ENCODE data around the gene KDM4B. TPM values are rescaled to one million over a fixed set of nuclear protein-coding genes. Genes with fewer than 3 reads are reported as not detected.

Gene KDM4B
- total and polyA plus RNA-seq, 10 of the 15 experiments (the other 5 are each of a cell fraction or from before 2014, with no cell fraction given) = 0.47 to 49.6 (median 16.2) TPM

GRCh38 chr19:5052515-5052914 is 83.6 kb downstream of the KDM4B start:
- ChIA-PET CTCF (interaction anchor here (1.0 to 1.4 kb wide), 4 partner anchors 75 to 121 kb away, joined by 3 read pairs; no protein-coding TSS in a partner anchor), RAD21 (ENCODE audit: unreplicated experiment) (no interaction called here), POLR2A (no interaction called here), SMC1A (ENCODE audit: uncharacterized antibody, unreplicated experiment) (interaction anchor here (1.0 kb wide), 1 partner anchor 201 kb away, joined by 3 read pairs; no protein-coding TSS in a partner anchor)
- 84% methylated on average over 11 of the region's 13 CpGs for WGBS (ENCODE audit: insufficient coverage, insufficient replicate concordance, low lambda C conversion rate, missing lambda C conversion rate)
- no peaks in the 10 kb centered on the region for H4K20me1 ChIP-seq (ENCODE audit: control insufficient read depth, insufficient read depth)
- no TSS peak for BruUV-seq (replicated peaks)
- no peak overlapping the region for H3K4me3 ChIP-seq
- H3K79me2 ChIP-seq (ENCODE audit: control insufficient read depth, insufficient read depth, low read length) = no peaks in the 10 kb centered on the region
- in situ Hi-C loops (cut with MboI) (loop anchor here (5.0 kb wide), 1 partner anchor 110 kb away; no protein-coding TSS in a partner anchor), intact Hi-C loops (cut with micrococcal nuclease; ENCODE audit: unreplicated experiment) (no loop called here)
- H2AFZ ChIP-seq (ENCODE audit: control insufficient read depth, low read depth, low read length) = no peak overlapping the region
- H3K4me2 ChIP-seq (ENCODE audit: control insufficient read depth, insufficient read depth) = no peak overlapping the region
- no peaks in the 10 kb centered on the region; the same call in 2 of the 3 replicates for H3K9me3 ChIP-seq (replicated peaks; ENCODE audit: control insufficient read depth, insufficient read depth, low read length)
- FAIRE-seq (no peak), ATAC-seq (no peak), DNase-seq (ENCODE audit: low read depth, low spot score) (no peak)
- H3K27ac ChIP-seq (ENCODE audit: control insufficient read depth, insufficient read depth) = no peak overlapping the region
- TF ChIP-seq, protein P1, sequence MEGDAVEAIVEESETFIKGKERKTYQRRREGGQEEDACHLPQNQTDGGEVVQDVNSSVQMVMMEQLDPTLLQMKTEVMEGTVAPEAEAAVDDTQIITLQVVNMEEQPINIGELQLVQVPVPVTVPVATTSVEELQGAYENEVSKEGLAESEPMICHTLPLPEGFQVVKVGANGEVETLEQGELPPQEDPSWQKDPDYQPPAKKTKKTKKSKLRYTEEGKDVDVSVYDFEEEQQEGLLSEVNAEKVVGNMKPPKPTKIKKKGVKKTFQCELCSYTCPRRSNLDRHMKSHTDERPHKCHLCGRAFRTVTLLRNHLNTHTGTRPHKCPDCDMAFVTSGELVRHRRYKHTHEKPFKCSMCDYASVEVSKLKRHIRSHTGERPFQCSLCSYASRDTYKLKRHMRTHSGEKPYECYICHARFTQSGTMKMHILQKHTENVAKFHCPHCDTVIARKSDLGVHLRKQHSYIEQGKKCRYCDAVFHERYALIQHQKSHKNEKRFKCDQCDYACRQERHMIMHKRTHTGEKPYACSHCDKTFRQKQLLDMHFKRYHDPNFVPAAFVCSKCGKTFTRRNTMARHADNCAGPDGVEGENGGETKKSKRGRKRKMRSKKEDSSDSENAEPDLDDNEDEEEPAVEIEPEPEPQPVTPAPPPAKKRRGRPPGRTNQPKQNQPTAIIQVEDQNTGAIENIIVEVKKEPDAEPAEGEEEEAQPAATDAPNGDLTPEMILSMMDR (IDR thresholded peaks at IDR 0.05 in 2 of 3, conservative IDR thresholded peaks at IDR 0.05 in 1 of 3; ENCODE audit: control insufficient read depth in 2 of 3, extremely low read depth in 1 of 3, insufficient read depth in 1 of 3, low read depth in 3 of 3, low read length in 3 of 3) = peak in 1 of 3 experiments; percentile 24; a peak in 1 of 6 replicates
- no peak for TF ChIP-seq RFX5 (IDR thresholded peaks at IDR 0.05; ENCODE audit: low read depth, low read length)
- H3K36me3 ChIP-seq (ENCODE audit: control insufficient read depth in 2 of 2, insufficient read depth in 2 of 2, low read length in 1 of 2) = peaks cover 6 to 7% of the 10 kb centered on the region in 2 experiments; a peak in 3 of 4 replicates
- H3K4me1 ChIP-seq (ENCODE audit: control insufficient read depth, insufficient read depth, low read length) = no peaks in the 10 kb centered on the region
- no peak overlapping the region for H3K9ac ChIP-seq (ENCODE audit: control insufficient read depth, insufficient read depth, low read length)
- H3K27me3 ChIP-seq (replicated peaks in 1 of 2; ENCODE audit: control insufficient read depth in 2 of 2, insufficient read depth in 2 of 2, low read length in 1 of 2) = no peaks in the 10 kb centered on the region

GRCh38 chr19:5052945-5053485 is 84.1 kb downstream of the KDM4B start:
- in situ Hi-C loops (cut with MboI) = loop anchor here (5.0 kb wide), 1 partner anchor 109 kb away; no protein-coding TSS in a partner anchor
- TF ChIP-seq IRF3 (IDR thresholded peaks at IDR 0.05) (no peak), NFYA (IDR thresholded peaks at IDR 0.05; ENCODE audit: borderline replicate concordance, low read depth, low read length) (no peak), SMARCA5 (IDR thresholded peaks at IDR 0.05) (no peak), BACH1 (IDR thresholded peaks at IDR 0.05; ENCODE audit: borderline replicate concordance) (no peak), SIX5 (IDR thresholded peaks at IDR 0.05; ENCODE audit: low read depth, low read length, severe bottlenecking) (no peak), SPI1 (IDR thresholded peaks at IDR 0.05; ENCODE audit: borderline replicate concordance, insufficient read depth, low read depth, low read length) (no peak), NR2C1 (IDR thresholded peaks at IDR 0.05) (no peak), ZNF622 (IDR thresholded peaks at IDR 0.05) (no peak), ESRRA (IDR thresholded peaks at IDR 0.05; ENCODE audit: low read length) (no peak), NFYB (IDR thresholded peaks at IDR 0.05; ENCODE audit: insufficient read depth, low read depth, low read length) (no peak), MTA3 (IDR thresholded peaks at IDR 0.05; ENCODE audit: borderline replicate concordance, low read length) (no peak), EGR1 (IDR thresholded peaks at IDR 0.05; ENCODE audit: borderline replicate concordance in 1 of 2, low read depth in 2 of 2, low read length in 2 of 2) (no peak), RAD21 (IDR thresholded peaks at IDR 0.05; ENCODE audit: insufficient read depth, low read depth, low read length) (no peak)

More at GRCh38 chr19:5052945-5053485, 84.1 kb downstream of the KDM4B start:
- no TSS peak for BruUV-seq (replicated peaks)
- no peaks in the 10 kb centered on the region for H3K79me2 ChIP-seq (ENCODE audit: control insufficient read depth, insufficient read depth, low read length)
- H3K4me2 ChIP-seq (ENCODE audit: control insufficient read depth, insufficient read depth) = no peak overlapping the region
- WGBS (ENCODE audit: insufficient coverage, insufficient replicate concordance, low lambda C conversion rate, missing lambda C conversion rate) = 91% methylated on average over 16 of the region's 16 CpGs
- ChIA-PET CTCF (interaction anchor here (1.0 to 1.4 kb wide), 3 partner anchors 74 to 122 kb away, joined by 3 read pairs; no protein-coding TSS in a partner anchor), POLR2A (no interaction called here), RAD21 (ENCODE audit: unreplicated experiment) (no interaction called here), SMC1A (ENCODE audit: uncharacterized antibody, unreplicated experiment) (no interaction called here)
- ATAC-seq (no peak), FAIRE-seq (no peak), DNase-seq (ENCODE audit: low read depth, low spot score) (no peak)
- H2AFZ ChIP-seq (ENCODE audit: control insufficient read depth, low read depth, low read length) = no peak overlapping the region
- H3K4me1 ChIP-seq (ENCODE audit: control insufficient read depth, insufficient read depth, low read length) = no peaks in the 10 kb centered on the region
- no peaks in the 10 kb centered on the region for H4K20me1 ChIP-seq (ENCODE audit: control insufficient read depth, insufficient read depth)
- no peak overlapping the region for H3K9ac ChIP-seq (ENCODE audit: control insufficient read depth, insufficient read depth, low read length)
- peaks cover 3 to 6% of the 10 kb centered on the region in 2 experiments; a peak in 3 of 4 replicates for H3K36me3 ChIP-seq (ENCODE audit: control insufficient read depth in 2 of 2, insufficient read depth in 2 of 2, low read length in 1 of 2)
- no peak overlapping the region for H3K4me3 ChIP-seq
- intact Hi-C loops (cut with micrococcal nuclease; ENCODE audit: unreplicated experiment) = no loop called here
- no peaks in the 10 kb centered on the region for H3K27me3 ChIP-seq (replicated peaks in 1 of 2; ENCODE audit: control insufficient read depth in 2 of 2, insufficient read depth in 2 of 2, low read length in 1 of 2)
- H3K9me3 ChIP-seq (replicated peaks; ENCODE audit: control insufficient read depth, insufficient read depth, low read length) = no peaks in the 10 kb centered on the region; the same call in 2 of the 3 replicates
- H3K27ac ChIP-seq (ENCODE audit: control insufficient read depth, insufficient read depth) = no peak overlapping the region

Measured in GM12878 (cell line).